ENCODE measurements around the gene FDXR.

DNA sequence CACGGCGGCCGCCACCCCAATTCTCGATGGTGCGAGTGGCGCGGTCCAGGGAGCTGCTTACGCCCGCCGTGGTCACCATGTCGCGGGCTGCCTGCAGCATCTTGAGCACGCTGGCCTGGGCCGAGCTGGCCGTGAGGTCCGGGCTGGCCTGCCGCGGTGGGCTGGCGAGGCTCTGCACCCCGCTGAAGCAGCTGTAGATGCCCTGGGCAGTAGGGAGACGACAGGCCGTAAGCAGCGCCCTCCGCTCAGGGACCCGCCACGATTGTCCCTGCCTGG, 29.5 kb downstream of the FDXR start:
- TF ChIP-seq, protein P1, sequence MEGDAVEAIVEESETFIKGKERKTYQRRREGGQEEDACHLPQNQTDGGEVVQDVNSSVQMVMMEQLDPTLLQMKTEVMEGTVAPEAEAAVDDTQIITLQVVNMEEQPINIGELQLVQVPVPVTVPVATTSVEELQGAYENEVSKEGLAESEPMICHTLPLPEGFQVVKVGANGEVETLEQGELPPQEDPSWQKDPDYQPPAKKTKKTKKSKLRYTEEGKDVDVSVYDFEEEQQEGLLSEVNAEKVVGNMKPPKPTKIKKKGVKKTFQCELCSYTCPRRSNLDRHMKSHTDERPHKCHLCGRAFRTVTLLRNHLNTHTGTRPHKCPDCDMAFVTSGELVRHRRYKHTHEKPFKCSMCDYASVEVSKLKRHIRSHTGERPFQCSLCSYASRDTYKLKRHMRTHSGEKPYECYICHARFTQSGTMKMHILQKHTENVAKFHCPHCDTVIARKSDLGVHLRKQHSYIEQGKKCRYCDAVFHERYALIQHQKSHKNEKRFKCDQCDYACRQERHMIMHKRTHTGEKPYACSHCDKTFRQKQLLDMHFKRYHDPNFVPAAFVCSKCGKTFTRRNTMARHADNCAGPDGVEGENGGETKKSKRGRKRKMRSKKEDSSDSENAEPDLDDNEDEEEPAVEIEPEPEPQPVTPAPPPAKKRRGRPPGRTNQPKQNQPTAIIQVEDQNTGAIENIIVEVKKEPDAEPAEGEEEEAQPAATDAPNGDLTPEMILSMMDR (IDR thresholded peaks at IDR 0.05; ENCODE audit: control extremely low read depth in 1 of 3, insufficient read depth in 1 of 3, low read depth in 1 of 3, low read length in 3 of 3): no peak
- TF ChIP-seq JUND (IDR thresholded peaks at IDR 0.05; ENCODE audit: low read length): no peak
- TF ChIP-seq EGR1 (IDR thresholded peaks at IDR 0.05; ENCODE audit: borderline replicate concordance, low read depth, low read length): no peak
- TF ChIP-seq CHD2 (IDR thresholded peaks at IDR 0.05; ENCODE audit: low read length): no peak
- TF ChIP-seq NRF1 (IDR thresholded peaks at IDR 0.05; ENCODE audit: low read depth, low read length): no peak

Data from H1 (cell line).